Heart left ventricle (tissue), 16 donors: ENCODE data around the gene CELSR1. TPM values are rescaled to one million over a fixed set of nuclear protein-coding genes. Genes with fewer than 3 reads are reported as not detected.

Source experiments
- ATAC-seq, 4 donors: fragments of 200-7000 bp; cut with Tn5 transposase; one replicate each; pipeline ENCODE4 v1.9.1; 2020 to 2022; ENCODE audit warnings: moderate library complexity in 4 of 4, mild to moderate bottlenecking in 3 of 4, moderate number of reproducible peaks in 1 of 4
- DNase-seq, 5 donors: peaks; one replicate each; pipeline ENCODE4 v3.0.0-alpha.2; 2020
- H3K27ac ChIP-seq, 12 donors: fragments of 200-600 bp; sonication (generic) in 4 of 12; one replicate each; pipeline versions ENCODE4 v1.5.0 to v1.8.0; 2016 to 2022; ENCODE audit warnings: mild to moderate bottlenecking in 2 of 12
- H3K27me3 ChIP-seq, 9 donors: fragments of 200-600 bp; sonication (generic) in 2 of 9; one replicate each; pipeline versions ENCODE4 v1.5.1 to v1.8.0; 2016 to 2022; ENCODE audit warnings: mild to moderate bottlenecking in 3 of 9
- H3K36me3 ChIP-seq, 9 donors: fragments of 200-600 bp; sonication (generic) in 2 of 9; one replicate each; pipeline versions ENCODE4 v1.5.0 to v1.8.0; 2018 to 2022; ENCODE audit warnings: mild to moderate bottlenecking in 2 of 9
- H3K4me1 ChIP-seq, 12 donors: fragments of 200-600 bp; sonication (generic) in 4 of 12; one replicate each; pipeline versions ENCODE4 v1.5.0 to v1.8.0; 2016 to 2022; ENCODE audit warnings: mild to moderate bottlenecking in 3 of 12
- H3K4me3 ChIP-seq, 12 donors: fragments of 200-600 bp; sonication (generic) in 4 of 12; one replicate each; pipeline versions ENCODE4 v1.5.0 to v1.8.0; 2017 to 2022; ENCODE audit warnings: mild to moderate bottlenecking in 9 of 12, moderate library complexity in 4 of 12
- H3K9me3 ChIP-seq, 12 donors: fragments of 200-600 bp; sonication (generic) in 4 of 12; one replicate each; pipeline versions ENCODE4 v1.5.0 to v1.8.0; 2016 to 2022; ENCODE audit warnings: mild to moderate bottlenecking in 1 of 12
- CTCF ChIP-seq, 12 donors: fragments of 200-600 bp; sonication (generic) in 4 of 12; IDR thresholded peaks; one replicate each; pipeline versions ENCODE4 v1.5.0 to v1.8.0; 2018 to 2022; ENCODE audit warnings: antibody characterized with exemption in 12 of 12, mild to moderate bottlenecking in 5 of 12
- POLR2A ChIP-seq, 2 donors: fragments of 450-650 bp; IDR thresholded peaks; one replicate each; pipeline ENCODE4 v1.6.1; 2017; ENCODE audit warnings: antibody characterized with exemption in 2 of 2, mild to moderate bottlenecking in 2 of 2, moderate library complexity in 2 of 2
- WGBS, 4 donors: extraction: QIAGEN DNeasy Blood & Tissue Kit in 2 of 4; methylation state at CpG; one replicate each; pipeline versions ENCODE4 v1.1.5 to v1.1.7; 2013 to 2018; 5-methylcytosine and 5-hydroxymethylcytosine counted together
- intact Hi-C, 10 donors: fragments of 100-400 bp; cut with DNase I; formaldehyde crosslinking; loops; one replicate each; pipeline versions ENCODE4 v1.11.1 to v1.14.2; 2022
- polyA plus RNA-seq, 2 donors: library from polyadenylated mRNA; stranded (reverse); fragments of 200-250 nt; gene quantifications; one replicate each; pipeline ENCODE4 v1.2.3, GENCODE V29; 2013
- total RNA-seq, 9 donors: library from RNA; depleted of rRNA in 2 of 9; stranded (reverse); fragments of >200 nt in 2 of 9; fragmentation: NEBNext Ultra II Directional in 3 of 9; extraction: Animal tissue kit (Norgen Biotek cat#: 25700) in 3 of 9; gene quantifications; one replicate each; pipeline versions ENCODE4 v1.1.0 to v1.2.4, GENCODE V29; 2016 to 2023
- donor health status: ischemic (EF 13 %, LVEDD 7.1; RV severe dilation, severe dysfunction).
- donor health status: healthy with polysubstance abuse.
- donor health status: DM: no; HTN: yes; CAD: no.
- donor health status: DM: no; HTN: no; CAD: no.
- donor health status: ischemic (EF 25% LVEDD 6.9; RV normal size, moderate dysfunction).
- donor health status: ischemic (EF 25% LVEDD 5.7; RV mildly dilated, moderate dysfunction).
- donor health status: healthy.
- donor health status: DM: yes; HTN: yes; CAD: no.
- donor health status: ischemic (EF 35%, LVEDD 5.7; RV mildly dilated, moderate dysfunction).
- donor health status: nonischemic (EF 11% LVEDD 7.7; RV severe dilation, severe dysfunction).
- donor health status: DM: yes; HTN: yes; CAD: no.
- donor health status: PGD.
- donor health status: ischemic (EF 29% LVEDD 5.4; RV normal size, mild dysfunction).
- donor health status: nonischemic (EF 23%, LVEDD 6.1; RV moderate dilation, normal function).

Gene CELSR1
- total and polyA plus RNA-seq, 11 donors = 5.9 to 15.8 (median 11.9) TPM

GRCh38 chr22:46354993-46355305, 182.5 kb downstream of the CELSR1 start:
- no peak for TF ChIP-seq POLR2A (IDR thresholded peaks at IDR 0.05)
- no peak for TF ChIP-seq CTCF (IDR thresholded peaks at IDR 0.05)
- DNase-seq (no peak), ATAC-seq (no peak)
- Histone ChIP-seq H3K27ac (peak overlapping the region in 4 of 12 donors; percentile 68 to 94 (median 82)), H3K36me3 (peaks cover 4 to 83% (median 69%) of the 10 kb centered on the region in 9 donors), H3K27me3 (no peaks in the 10 kb centered on the region), H3K9me3 (peaks cover 0 to 3% (median 0%) of the 10 kb centered on the region in 12 donors), H3K4me1 (peaks cover 0 to 52% (median 19%) of the 10 kb centered on the region in 12 donors), H3K4me3 (no peak overlapping the region)
- 83 to 90% (median 86%) methylated on average over 3 to 7 of the region's 7 CpGs for WGBS, 4 donors
- intact Hi-C loops = loop anchor here in 5 of 10 donors (1.0 to 10.0 kb wide), 6 partner anchors 50 to 450 kb away; partner anchors contain the start of gene CELSR1 (in 1 of the 5)

- Histone ChIP-seq H3K27ac (peak overlapping the region in 11 of 12 donors; percentile 34 to 94 (median 75)), H3K4me1 (peaks cover 0 to 58% (median 22%) of the 10 kb centered on the region in 12 donors), H3K36me3 (peaks cover 4 to 89% (median 74%) of the 10 kb centered on the region in 9 donors), H3K4me3 (no peak overlapping the region), H3K27me3 (no peaks in the 10 kb centered on the region), H3K9me3 (no peaks in the 10 kb centered on the region)
- intact Hi-C loops = loop anchor here in 2 of 10 donors (10.0 kb wide), 3 partner anchors 50 to 450 kb away; no protein-coding TSS in a partner anchor
- ATAC-seq (no peak), DNase-seq (peak in 3 of 5 donors; percentile 18 to 58 (median 40))
- TF ChIP-seq POLR2A (IDR thresholded peaks at IDR 0.05) = no peak
- TF ChIP-seq CTCF (IDR thresholded peaks at IDR 0.05) = no peak
- 69 to 81% (median 76%) methylated on average over 18 to 21 of the region's 21 CpGs for WGBS, 4 donors
These were observed 183.0 kb downstream of the CELSR1 start for GRCh38 chr22:46354176-46354992.

- WGBS, 4 donors = 65 to 77% (median 72%) methylated on average over 8 of the region's 8 CpGs
- Histone ChIP-seq H3K36me3 (peaks cover 4 to 95% (median 82%) of the 10 kb centered on the region in 9 donors), H3K4me3 (no peak overlapping the region), H3K9me3 (no peaks in the 10 kb centered on the region), H3K27ac (peak overlapping the region in 11 of 12 donors; percentile 34 to 94 (median 75)), H3K4me1 (peaks cover 0 to 66% (median 27%) of the 10 kb centered on the region in 12 donors), H3K27me3 (no peaks in the 10 kb centered on the region)
- ATAC-seq (peak in 3 of 4 donors; percentile 19 to 60 (median 23)), DNase-seq (peak in 2 of 5 donors; percentile 62 to 74)
- TF ChIP-seq CTCF (IDR thresholded peaks at IDR 0.05) (no peak), POLR2A (IDR thresholded peaks at IDR 0.05) (no peak)
- intact Hi-C loops = loop anchor here in 2 of 10 donors (10.0 kb wide), 3 partner anchors 51 to 451 kb away; no protein-coding TSS in a partner anchor
These were observed 183.8 kb downstream of the CELSR1 start for GRCh38 chr22:46353483-46354105.
